Activated CD4-positive, alpha-beta T cell treated with anti-CD3 and anti-CD28 coated beads, Interleukin-2, amount 10 ng/mL, durations not matched to agents 24 days and 14 days (primary cell): Measurements from ENCODE around the gene RNF169. TPM values are rescaled to one million over a fixed set of nuclear protein-coding genes. Genes with fewer than 3 reads are reported as not detected.

Source experiments
- DNase-seq: peaks from one replicate; pipeline ENCODE4 v3.0.0; 2022
- H3K27ac Mint-ChIP-seq: one replicate; pipeline ENCODE4 v1.8.0; 2022; ENCODE audit warnings: mild to moderate bottlenecking, mixed read lengths
- H3K27me3 Mint-ChIP-seq: one replicate; pipeline ENCODE4 v1.8.0; 2022; ENCODE audit warnings: mixed read lengths
- H3K36me3 Mint-ChIP-seq: one replicate; pipeline ENCODE4 v1.8.0; 2022; ENCODE audit warnings: low read depth, mild to moderate bottlenecking, mixed read lengths
- H3K4me1 Mint-ChIP-seq: one replicate; pipeline ENCODE4 v1.8.0; 2021; ENCODE audit warnings: mixed read lengths
- H3K4me3 Mint-ChIP-seq: one replicate; pipeline ENCODE4 v1.8.0; 2022; ENCODE audit warnings: mild to moderate bottlenecking, moderate library complexity, mixed read lengths
- H3K9me3 Mint-ChIP-seq: one replicate; pipeline ENCODE4 v1.8.0; 2021; ENCODE audit warnings: mixed read lengths
- intact Hi-C: fragments of 100-400 bp; cut with micrococcal nuclease; formaldehyde crosslinking; loops from one replicate; pipeline ENCODE4 v1.15.1; 2023
- total RNA-seq: library from RNA; stranded (reverse); gene quantifications from 2 replicates; pipeline ENCODE4 v1.2.3, GENCODE V29; 2022

RNF169 gene
- total RNA-seq, 1 donor from 2014 or later, result 15.2 TPM

DNA sequence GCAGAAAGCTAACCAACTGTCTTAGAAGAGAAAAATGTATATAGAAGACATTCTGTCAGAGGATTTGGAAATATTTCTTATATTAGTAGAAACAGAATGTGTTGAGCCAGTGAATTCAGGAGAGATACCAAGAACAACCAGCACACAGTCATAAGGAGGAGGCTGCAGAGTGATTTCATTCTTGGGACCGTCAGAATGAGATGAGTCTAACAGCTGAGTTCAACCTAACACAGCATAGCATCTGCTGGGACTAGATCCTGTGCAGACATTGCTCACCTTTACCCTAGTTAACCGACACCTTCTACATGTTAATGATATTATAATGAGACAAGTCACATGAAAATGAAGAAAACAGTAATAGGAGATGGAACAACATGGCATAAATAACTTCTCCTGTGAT lies 114.8 kb downstream of the RNF169 start:
- no peak for DNase-seq
- H3K27me3 Mint-ChIP-seq, result no peaks in the 10 kb centered on the region
- peaks cover 43% of the 10 kb centered on the region for H3K9me3 Mint-ChIP-seq
- H3K4me3 Mint-ChIP-seq, result no peak overlapping the region
- peaks cover 2% of the 10 kb centered on the region for H3K4me1 Mint-ChIP-seq
- H3K36me3 Mint-ChIP-seq, result peaks cover 85% of the 10 kb centered on the region
- H3K27ac Mint-ChIP-seq, result no peak overlapping the region
- intact Hi-C loops, result no loop called here

DNA sequence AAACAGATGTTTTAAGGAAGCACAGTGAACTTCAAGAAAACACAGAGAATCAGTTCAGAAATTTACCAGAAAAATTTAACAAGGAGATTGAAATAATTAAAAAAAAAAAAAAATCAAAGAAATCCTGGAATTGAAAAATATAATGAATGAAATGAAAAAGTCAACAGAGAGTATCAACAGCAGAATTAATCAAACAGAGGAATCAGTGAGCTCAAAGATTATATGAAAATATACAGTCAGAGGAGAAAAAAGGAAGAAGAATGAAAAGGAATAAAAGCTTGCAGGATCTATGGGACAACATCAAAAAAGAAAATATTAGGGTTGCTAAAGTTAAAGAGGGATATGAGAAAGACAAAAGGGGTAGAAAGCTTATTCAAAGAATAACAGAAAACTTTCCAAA lies 117.9 kb downstream of the RNF169 start:
- intact Hi-C loops, result no loop called here
- Mint-ChIP-seq H3K4me1 (peaks cover 2% of the 10 kb centered on the region), H3K9me3 (peaks cover 45% of the 10 kb centered on the region), H3K4me3 (no peak overlapping the region), H3K27ac (no peak overlapping the region), H3K36me3 (peaks cover 81% of the 10 kb centered on the region), H3K27me3 (no peaks in the 10 kb centered on the region)
- no peak for DNase-seq

DNA sequence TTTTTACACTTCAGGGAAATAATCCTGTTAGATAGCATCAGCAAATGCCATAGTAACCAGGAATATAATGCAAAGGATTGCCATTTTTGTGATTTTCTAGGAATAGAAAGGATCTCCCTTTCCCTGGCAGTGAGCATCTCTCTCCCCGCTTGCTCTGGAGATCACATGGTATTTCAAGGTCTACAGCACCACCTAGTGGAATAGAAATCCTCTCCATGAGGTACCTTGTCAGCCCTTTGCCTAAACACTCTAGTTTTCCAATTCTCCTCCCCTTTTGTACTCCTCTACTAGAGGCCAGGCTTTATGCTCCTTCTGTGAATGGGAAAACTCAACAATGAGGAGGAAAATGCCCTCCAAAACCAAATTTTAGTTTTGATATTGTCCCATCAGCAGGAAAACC lies 121.8 kb downstream of the RNF169 start:
- DNase-seq, result peak; percentile 63
- H3K4me1 Mint-ChIP-seq, result no peaks in the 10 kb centered on the region
- H3K36me3 Mint-ChIP-seq, result peaks cover 78% of the 10 kb centered on the region
- H3K4me3 Mint-ChIP-seq, result no peak overlapping the region
- intact Hi-C loops, result loop anchor here (1.0 kb wide), 1 partner anchor 168 kb away; no protein-coding TSS in a partner anchor
- H3K27ac Mint-ChIP-seq, result no peak overlapping the region
- H3K27me3 Mint-ChIP-seq, result no peaks in the 10 kb centered on the region
- peaks cover 31% of the 10 kb centered on the region for H3K9me3 Mint-ChIP-seq

DNA sequence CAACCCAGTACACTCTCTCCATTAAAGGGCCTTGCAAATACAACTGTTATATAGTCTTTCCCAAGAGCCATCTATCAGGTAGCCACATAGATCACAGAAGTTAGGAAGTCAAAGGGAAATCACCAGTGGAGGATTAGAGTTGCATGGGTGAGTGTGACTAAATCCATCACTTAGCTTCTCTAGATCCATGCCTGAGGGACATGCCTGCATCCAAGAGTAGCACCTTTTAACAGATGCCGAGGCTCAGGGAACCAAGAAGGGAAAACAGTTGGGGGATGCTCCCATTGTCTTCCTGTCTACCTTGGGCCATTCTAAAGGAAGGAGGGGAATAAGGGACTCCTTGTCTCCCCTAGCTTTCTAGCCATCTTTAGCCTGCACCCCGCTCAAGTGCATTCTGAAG lies 122.4 kb downstream of the RNF169 start:
- no peaks in the 10 kb centered on the region for H3K27me3 Mint-ChIP-seq
- peaks cover 76% of the 10 kb centered on the region for H3K36me3 Mint-ChIP-seq
- H3K4me1 Mint-ChIP-seq, result no peaks in the 10 kb centered on the region
- H3K4me3 Mint-ChIP-seq, result no peak overlapping the region
- intact Hi-C loops, result no loop called here
- no peak overlapping the region for H3K27ac Mint-ChIP-seq
- no peak for DNase-seq
- H3K9me3 Mint-ChIP-seq, result peaks cover 33% of the 10 kb centered on the region

DNA sequence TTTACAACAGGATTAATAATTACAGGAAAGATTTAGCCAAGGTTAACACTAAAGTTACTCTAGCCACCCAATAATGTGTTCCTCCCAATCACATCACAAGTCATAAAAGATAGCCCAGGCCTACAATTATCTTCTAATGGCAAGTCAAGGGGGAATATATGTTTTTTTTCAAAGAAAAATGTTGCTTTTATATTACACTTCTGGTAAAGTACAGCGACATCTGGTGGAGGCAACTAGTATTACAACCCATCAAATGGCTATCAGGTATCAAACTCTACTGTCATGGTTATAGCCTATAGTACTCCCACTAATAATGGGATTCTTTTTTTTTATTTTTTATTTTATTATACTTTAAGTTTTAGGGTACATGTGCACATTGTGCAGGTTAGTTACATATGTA lies 128.5 kb downstream of the RNF169 start:
- Mint-ChIP-seq H3K4me1 (no peaks in the 10 kb centered on the region), H3K4me3 (no peak overlapping the region), H3K27me3 (no peaks in the 10 kb centered on the region), H3K9me3 (peaks cover 13% of the 10 kb centered on the region), H3K27ac (no peak overlapping the region), H3K36me3 (peaks cover 41% of the 10 kb centered on the region)
- DNase-seq, result no peak
- intact Hi-C loops, result no loop called here

Other genes with a start within 250 kb of the RNF169 start
- 53.5 and 53.6 TPM in 2 replicates for gene POLD3, start 156.3 kb upstream of the RNF169 start, total RNA-seq
- gene CHRDL2, start 17.4 kb upstream of the RNF169 start, total RNA-seq, result not detected in 2 replicates
- gene XRRA1, start 200.2 kb downstream of the RNF169 start, total RNA-seq, result 11.0 and 11.4 TPM in 2 replicates
- gene SPCS2, start 200.4 kb downstream of the RNF169 start, total RNA-seq, result 154 and 169 TPM in 2 replicates
- gene NEU3, start 240.1 kb downstream of the RNF169 start, total RNA-seq, result 15.1 and 16.3 TPM in 2 replicates